GM18867 (cell line): ENCODE measurements around the gene SLC9A6.
"Not testable (repeated sequence)": the region's sequence is repeated elsewhere in the genome, so short reads cannot be mapped to it uniquely, and the experiment has no call there.

ENCODE experiments used
- ATAC-seq: cut with Tn5 transposase; IDR thresholded peaks from one replicate; pipeline ENCODE4 v1.9.1; 2021; ENCODE audit warnings: mild to moderate bottlenecking, moderate library complexity; ENCODE audit not compliant: unreplicated experiment

Gene SLC9A6

DNA sequence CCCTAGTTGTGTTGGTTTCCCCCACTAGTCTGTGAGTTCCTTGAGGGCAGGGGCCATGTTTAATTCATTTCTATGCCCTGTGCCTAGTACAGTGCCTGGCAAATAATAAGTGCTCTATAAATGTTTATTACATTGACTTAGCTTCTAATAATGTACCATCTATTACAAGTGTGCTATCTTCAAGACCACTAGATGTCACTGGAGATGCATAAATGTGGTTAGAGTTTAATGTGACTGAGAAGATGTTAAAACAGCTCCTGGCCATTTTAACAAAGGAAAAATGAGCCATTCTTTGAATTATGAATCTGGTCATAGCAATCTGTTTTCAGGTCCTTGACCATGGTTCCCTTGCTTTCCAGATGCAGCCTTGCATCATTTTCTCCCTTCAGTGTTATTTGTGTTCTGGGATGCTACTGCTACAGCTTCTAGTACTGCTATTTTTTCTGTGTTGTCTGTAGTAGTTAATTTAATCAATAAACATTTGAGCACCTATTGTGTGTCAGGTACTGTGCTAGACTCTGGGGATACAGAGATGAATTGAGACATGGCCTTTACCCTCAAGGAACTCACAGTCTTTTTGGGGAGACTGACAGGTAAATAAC, 43.2 kb downstream of the SLC9A6 start:
- ATAC-seq: peak; percentile 73

DNA sequence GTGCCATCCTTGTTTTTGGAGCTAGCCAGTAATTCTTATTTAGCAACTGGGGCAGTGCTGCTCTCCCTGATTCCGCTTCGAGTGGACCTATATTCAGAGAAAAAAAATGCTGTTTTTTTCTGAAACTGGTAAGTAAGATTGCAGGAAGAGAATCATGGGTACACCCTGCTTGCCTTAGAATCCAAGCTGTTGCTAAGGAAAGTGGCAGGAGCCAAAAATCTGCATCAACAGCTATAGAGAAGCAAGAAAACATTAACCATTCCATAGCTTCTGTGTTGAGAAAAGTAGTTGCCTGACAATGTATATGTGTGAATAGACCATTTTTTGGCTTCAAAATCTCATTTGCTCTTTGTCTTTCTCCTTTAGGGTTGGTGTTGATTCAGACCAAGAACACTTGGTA, 44.5 kb downstream of the SLC9A6 start:
- ATAC-seq: no peak

DNA sequence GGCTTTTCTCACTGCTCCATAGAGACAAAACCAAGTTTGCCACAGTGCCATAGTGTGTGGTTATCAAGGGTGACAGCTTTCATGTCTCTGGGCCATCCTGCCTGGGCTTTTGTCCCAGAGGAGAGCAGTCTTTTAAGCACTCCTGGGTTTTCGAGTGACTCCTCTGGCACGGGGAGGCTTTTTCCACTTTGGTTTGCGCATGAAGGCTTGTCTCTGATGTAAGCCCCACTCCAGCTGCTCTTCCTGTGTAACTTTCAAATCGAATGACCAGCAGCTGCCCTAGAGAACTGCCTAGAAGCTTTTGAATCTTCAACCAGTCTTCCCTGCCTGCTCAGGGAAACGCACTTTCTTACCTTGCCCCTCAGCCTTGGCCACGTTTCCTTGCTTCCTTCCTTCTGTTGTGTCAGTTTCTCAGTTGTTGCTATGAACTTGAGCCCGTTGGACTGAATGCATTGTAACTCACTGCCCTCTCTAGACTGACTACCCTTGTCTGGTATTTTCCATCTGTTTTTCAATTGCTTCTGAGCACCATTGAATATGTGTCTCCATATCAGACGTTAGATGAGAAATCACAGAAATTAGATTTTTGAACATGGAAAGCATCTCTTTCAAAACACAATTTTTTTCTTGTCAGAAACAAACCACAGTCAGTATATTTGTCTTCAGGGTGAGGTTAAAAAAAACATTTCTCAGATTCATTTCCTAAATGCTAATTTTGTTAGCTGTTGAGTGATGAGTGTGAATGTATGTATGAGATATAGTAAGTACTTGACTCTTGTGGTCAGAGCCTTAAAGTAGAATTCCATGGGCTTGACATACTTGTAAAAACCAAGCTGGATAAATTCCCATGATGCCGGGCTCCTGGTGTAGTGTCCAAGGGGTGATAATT, 45.3 kb downstream of the SLC9A6 start:
- ATAC-seq: no peak

DNA sequence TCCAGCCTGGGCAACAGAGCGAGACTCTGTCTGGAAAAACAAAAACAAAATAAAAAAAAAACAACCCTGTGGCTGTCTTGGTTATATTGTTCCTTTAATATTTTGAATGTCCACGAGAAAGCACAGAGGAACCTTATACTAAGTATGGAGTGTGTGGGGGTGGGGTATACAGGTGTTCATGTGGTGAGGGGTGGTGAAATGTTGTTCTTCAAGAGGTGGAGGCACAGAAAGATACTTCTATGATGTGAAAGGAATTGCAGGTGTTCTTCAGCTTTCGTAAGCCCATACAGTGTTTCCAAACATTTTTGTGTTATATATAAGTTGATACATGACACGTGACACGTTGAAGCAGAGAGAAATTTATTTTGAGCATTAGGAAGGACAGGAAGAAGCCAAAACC, 46.4 kb downstream of the SLC9A6 start:
- ATAC-seq: no peak

DNA sequence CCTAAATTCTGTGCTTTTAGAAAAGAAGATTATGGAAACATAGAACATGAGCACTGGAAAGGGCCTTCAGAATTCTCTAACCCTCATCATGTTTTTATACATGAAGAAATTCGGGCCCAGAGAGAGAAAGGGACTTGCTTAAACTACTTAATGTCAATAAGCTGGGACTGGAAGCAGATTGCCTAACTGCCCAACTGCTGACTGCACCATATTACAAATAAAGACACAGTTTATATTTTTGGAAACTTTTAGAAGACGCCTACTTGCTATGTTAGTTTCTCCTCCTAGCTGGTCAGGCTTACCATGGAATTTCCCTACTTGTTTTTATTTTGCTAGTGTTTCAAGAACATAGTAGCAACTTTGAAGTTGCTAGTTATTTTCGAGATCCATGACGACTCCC, 47.1 kb downstream of the SLC9A6 start:
- ATAC-seq: no peak

DNA sequence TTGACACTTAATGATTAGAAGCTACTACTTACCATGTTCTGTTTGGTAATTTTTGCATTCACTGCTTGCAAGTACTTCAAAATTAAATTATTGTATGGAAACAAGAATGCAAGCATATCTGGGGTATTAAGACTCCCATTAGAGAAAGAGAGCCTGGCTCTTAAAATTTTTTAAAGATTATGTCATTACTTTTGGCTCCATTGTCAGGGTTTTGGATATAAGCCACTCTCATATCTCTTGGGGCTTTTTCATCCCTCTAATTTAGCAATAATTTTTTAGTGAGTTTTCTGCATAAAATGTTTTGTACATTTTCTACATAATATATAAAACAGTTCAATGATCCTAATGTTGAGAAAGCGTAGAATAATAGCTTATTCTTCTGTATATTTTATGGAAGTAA, 49.4 kb downstream of the SLC9A6 start:
- ATAC-seq: no peak

DNA sequence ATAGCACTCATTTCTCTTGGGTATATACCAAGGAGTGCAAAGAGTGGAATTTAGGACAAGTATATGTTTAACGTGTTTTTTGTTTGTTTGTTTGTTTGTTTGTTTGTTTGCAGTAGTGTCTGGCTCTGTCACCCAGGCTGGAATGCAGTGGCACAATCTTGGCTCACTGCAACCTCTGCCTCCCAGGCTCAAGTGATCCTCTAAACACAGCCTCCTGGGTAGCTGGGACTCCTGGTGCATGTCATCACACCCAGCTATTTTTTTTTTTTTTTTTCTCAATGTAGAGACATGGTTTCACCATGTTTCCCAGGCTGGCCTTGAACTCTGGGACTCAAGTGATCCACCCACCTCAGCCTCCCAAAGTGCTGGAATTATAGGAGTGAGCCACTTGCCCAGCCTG, 50.4 kb downstream of the SLC9A6 start:
- ATAC-seq: no peak

DNA sequence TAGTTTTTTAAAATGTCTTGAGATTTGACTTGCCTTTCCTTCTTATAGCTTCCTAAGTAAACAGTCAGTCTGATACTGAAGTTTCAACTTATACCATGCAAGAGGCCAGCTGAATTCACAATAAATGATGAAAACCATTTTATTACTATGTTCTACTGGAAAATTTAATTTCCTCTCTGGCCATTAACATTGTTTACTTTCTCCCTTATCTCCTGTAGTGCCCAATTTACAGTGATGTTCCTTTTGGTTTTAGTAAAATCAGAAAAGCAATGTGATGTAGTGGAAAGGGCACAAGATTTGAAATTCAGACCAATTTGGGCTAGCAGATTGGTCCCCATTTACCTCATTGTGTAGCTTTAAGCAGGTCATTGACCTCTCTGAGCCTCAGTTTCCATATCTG, 54.2 kb downstream of the SLC9A6 start:
- ATAC-seq: no peak

DNA sequence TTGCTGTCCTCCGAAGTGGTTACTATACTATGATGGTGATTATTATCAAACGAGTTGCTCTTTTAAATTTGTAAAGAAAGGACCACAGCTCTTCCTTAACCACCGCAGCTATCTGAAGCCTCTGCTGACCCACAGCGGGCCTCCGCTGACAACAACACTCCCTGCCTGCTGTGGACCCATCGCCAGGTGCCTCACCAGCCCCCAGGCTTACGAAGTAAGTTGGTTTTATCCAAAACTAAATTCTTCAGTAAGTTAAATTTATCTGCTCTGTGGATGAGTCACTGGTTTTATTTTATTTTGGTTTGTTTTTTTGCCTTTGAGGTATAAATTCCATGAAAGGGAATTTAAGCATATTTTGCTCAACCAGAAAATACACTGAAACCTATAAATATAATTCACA, 54.7 kb downstream of the SLC9A6 start:
- ATAC-seq: no peak

DNA sequence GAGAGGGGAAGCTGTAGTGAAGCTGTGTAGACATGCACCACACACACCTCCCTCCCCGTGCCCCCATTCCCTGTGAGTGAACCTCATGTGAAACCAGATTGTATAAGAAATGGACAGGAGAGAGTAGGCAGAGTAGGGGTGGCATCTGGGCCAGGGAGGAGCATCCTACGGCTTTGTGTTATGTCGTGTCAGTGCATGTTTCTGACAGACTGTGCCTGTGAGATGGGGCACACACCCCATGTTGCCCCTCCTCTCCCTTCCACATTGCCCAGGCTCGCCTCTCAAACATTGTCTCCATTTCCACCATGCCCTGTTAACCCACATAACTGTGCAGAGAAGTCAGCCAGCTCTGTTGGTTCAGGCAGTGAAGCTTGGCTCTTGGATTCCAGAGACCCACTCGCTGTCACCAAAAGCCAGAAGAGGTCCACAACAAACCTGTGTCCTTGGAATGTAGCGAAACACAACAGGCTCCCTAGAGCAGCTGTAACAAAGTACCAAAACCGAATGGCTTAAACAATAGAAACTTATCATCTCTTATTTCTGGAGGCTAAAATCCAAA, 56.1 kb downstream of the SLC9A6 start:
- ATAC-seq: no peak

DNA sequence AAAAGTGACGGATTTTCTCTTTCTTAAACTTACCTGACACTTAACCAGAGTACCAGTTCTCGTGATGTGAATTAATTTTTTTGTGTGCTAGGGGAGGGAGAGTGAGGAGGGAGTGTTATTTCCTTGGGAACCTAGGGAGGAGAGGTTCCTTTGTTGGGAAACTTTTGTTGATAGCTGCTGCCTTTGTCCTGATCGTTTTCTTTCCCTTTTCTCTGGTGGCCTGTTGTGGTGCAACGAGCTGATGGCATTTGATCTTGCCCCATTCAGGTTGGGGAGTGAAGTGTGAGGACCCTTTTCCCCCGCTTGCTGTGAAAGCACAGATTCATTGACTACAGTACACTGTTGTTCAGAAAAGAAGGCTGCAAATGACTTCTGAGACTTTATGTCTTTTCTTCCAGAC, 59.8 kb downstream of the SLC9A6 start:
- ATAC-seq: no peak

DNA sequence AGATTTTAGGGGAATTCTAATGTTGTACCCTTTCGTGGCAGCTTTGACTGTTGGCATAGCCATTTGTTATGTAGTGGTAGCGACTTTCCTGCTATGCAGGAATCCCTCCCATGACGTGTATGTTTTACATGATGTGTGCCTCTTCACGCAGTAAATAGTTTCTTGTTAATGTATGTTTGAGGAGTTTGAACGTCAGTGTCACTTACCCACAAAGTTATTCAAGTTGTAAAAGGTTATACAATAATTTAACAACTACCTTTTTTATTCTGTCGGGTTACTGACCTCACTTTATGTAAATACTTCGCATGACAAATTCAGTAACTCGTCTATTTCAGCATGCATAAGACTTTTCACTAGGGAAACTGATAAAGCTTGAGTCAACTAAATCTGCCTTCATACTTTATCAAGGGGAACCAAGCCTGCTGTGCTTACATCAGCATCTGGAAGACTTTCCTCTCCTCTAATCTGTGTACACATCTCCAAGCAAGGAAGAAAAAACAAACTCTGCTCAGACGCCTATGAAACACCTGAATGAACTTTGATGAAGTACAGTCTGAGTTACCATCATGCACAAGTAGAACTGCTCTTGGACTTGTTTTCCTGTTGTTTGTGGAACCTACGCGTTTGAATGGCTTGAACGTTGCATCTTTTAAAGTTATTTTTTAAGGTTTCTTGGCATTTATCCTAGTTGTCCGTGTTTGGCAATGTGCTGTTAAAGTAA, 61.2 kb downstream of the SLC9A6 start:
- no peak for ATAC-seq

DNA sequence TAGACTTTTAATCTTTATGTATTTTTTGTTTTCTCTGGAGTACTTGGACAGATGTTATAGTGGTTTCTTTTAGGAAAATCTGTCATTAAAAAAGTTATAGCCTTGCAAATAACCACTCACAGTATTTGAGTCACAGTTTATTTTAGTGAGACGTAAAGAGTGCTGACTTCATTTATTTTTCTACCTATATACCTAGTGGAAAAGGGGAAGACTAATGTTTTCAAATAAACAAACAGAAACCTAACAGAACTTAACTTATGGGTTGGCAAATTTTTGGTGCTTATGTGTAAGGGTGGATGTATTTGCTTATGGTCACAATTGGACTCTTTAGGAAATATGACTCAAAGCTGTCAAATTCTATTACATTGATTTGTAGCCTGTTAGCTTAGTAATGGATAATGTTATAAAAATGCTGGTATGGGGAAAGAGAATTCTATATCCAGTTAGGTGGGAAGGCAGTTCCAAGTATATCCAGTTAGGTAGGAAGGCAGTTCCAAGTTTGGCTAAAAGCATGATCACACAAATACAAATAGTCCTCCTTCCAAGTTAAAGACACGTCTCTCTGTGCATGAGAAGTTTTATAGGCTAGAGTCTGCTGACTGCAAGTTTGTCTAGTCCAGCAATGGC, 61.9 kb downstream of the SLC9A6 start:
- no peak for ATAC-seq

DNA sequence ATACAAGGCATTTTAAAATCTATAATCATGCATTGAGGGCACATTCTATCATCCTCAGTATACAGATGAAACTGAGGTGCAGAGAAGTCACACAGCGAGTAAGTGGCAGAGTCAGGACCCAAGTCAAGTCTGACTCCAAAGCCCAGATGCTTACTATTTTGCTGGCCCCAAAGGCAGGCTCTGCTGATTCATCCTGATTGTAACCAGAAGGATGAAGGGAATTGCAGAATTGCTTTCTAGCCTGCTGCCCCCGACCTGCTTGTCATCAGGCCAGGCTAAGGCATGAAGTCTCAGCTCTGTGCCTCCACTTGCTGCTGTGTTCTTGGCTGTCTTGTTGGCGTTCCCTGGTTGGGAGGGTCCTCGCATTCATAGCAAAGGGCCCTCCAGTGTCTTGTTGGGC, 62.7 kb downstream of the SLC9A6 start:
- ATAC-seq: no peak

DNA sequence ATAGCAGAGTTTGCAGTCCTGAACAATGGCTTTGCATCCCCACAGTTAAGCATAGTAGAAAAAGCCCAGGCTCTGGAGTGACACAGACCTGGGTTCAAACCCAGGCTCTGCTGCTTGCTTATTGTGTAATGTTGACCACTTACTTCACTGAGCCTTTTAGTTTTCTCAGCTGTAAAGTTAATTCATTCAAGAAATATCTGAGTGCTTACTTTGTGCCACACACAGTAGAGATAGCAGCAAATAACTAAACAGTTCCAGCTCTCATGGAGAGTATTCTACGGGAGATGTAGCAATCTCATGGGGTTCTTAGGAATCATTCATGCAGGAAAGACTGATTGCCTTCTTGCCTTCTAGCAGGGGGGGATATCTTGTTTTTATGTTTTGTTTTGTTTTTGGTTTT, 63.2 kb downstream of the SLC9A6 start:
- no peak for ATAC-seq

DNA sequence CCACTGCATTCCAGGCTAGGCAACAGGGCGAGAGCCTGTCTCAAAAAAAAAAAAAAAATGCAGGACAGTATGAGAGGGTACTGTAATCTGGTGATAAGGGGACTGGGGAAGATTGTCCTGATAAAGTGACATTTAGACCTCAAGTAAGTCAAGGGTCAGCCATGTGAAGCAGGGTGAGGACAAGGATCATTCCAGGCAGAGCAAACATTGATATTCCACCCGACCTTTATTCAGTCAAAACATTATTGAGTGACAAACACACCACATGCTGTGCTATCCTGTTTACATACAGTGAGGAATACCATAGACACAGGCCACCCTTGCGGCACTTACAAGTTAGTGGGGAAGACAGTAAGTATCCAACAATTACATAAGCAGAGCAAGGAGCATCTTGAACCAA, 64.4 kb downstream of the SLC9A6 start:
- ATAC-seq: no peak

DNA sequence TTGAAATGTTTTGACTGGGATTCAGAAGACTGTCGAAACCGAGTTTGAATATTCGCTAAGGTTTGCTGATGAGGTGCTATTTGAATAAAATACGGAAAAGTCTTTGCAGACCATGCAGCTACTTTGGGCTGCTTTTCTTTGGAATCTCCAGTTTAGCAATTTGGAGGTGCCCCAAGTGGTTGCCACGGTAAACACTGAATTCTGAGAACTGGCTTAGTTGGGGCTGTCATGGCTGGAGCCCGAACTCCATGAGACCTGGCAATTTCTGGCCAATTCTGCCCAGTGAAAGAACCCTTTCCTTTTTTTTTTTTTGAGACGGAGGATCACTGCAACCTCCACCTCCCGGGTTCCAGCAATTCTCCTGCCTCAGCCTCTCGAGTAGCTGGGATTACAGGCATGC, 65.6 kb downstream of the SLC9A6 start:
- not testable (repeated sequence) for ATAC-seq

DNA sequence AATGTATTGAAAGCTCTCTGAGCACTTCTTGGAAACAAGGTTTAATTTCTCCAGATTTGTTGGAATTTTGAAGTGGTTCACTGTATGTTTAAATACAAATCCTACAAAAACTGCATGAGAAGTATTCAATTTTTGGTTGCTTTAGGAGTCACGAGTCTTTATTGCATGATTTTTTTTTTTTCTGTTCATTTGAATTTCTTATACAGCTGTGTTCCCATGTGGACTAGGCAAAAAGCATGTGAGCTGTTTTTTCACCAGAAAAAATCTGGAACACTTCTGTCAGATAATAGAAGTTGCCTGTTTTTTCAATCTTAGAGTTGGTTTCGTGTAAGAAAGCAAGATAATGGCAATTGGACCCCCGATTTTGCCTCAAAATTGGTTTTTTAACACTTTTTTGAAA, 66.4 kb downstream of the SLC9A6 start:
- no peak for ATAC-seq

DNA sequence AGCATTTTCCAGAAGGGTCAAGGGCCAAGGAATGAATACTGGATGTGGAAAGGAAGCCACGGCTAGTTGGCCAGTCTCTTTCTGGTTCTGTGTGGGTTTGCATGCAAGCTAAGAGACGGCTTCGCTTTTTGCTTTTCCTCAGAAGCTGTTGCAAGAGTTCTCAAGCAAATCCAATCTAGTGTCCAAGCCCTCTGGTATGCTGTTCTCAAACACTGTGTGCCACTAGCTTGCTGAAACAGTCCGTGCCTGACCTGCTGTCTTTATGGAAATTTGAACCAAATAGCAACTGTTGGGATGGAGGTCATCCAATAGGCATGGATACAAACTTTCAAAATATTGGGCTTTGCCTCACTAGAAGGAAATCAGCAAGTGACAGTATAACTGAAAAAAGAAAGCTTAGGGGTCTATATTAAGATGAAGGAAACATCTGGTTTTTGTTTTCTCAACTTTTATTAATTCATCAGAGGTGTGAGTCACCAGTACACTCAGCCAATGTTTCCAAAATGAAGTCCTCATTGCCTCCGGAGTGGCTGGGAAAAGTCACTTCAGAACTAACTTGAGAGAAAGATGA, 70.5 kb downstream of the SLC9A6 start:
- no peak for ATAC-seq

DNA sequence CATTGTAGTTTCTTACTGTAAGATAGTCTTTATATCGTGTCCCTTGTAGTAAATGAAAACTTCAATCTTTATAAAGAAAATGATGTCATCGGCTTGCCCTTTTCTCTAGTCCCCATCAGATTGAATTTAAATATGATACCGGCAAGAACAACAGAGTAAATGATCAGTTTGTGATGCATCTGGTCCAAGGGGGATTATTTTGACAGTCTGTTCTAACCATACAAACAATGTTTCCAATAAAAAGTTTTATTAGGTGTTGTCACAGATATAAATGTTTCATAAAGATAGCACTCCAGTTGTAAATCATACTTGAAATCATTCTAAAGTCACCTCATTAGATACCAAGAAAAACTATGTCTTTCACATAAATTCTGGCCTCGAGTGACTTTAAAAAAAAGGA, 72.3 kb downstream of the SLC9A6 start:
- ATAC-seq: no peak

DNA sequence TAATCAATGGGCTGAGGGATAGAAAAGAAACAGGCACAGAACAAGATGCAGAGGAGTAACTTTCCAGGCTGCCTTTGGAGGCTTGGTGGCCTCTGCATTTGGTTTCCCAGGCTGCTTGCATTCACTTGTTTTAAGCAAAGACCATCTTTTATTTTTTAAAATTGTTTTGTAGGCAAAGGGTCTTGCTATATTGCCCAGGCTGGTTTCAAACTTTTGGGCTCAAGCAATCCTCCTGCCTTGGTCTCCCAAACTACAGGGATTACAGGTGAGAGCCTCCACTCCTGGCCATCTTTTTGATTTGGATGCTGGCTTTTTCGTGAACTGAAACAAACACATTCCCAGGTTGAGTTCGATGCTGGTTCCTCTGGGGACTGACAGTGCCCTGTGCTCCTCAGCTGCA, 74.1 kb downstream of the SLC9A6 start:
- no peak for ATAC-seq
